Measurements from ENCODE around the gene RALGPS1.

Gene RALGPS1

DNA sequence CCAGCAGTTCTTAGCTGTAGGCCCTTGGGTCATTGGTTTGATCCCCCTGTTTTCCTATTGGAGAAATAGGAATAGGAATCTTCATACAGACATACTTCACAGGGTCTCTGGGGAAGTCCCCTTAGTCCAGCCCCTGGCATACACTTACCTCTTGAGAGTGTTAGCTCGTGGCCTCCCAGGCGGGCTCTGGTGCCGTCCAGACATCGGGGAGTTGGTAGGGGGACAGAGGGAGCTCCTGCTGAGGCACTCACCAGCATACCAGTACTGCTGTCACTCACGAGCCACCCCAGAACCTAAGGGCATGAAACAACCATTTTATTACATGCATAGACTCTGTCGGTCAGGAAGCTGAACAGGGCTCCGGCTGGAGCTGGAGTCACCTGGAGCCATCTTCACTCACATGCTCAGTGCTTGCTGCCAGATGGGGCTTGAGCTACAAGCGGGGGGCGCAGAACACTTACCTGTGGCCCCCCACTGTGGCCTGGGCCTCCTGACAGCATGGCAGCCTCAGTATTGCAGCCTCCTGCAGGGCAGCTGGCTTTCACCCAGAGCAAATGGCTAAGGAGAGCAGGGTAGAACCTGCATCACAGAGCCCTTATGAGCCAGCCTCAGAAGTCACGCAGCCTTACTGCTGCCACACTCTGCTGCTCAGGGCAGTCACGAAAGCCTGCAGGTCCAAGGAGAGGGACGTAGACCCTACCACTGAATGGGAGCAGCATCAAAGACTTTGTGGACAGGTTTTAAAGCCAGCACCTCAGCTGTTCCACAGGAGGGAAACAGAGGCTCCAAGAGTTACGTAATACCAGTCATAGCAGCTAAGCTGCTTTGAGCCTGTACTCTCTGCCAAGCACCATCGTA lies 266.1 kb downstream of the RALGPS1 start:
- Histone ChIP-seq H3K18ac (ENCODE audit: low read length) (no peak overlapping the region), H3K4ac (ENCODE audit: low read depth, low read length) (no peak overlapping the region), H3K14ac (ENCODE audit: low read length) (no peak overlapping the region), H2BK5ac (ENCODE audit: low read depth, low read length, poor library complexity) (no peak overlapping the region), H3K79me1 (ENCODE audit: low read length) (no peaks in the 10 kb centered on the region), H4K12ac (ENCODE audit: low read depth, low read length) (no peak overlapping the region), H2AFZ (ENCODE audit: insufficient read depth, low read length, poor library complexity) (no peak overlapping the region), H3K36me3 (ENCODE audit: control insufficient read depth in 1 of 2, insufficient read depth in 2 of 2, low read length in 2 of 2) (no peaks in the 10 kb centered on the region), H2BK120ac (ENCODE audit: insufficient read depth, low read length, poor library complexity) (no peak overlapping the region), H2BK12ac (ENCODE audit: low read length) (no peak overlapping the region), H3K4me3 (ENCODE audit: low read depth, low read length) (no peak overlapping the region), H3K79me2 (ENCODE audit: control insufficient read depth, insufficient read depth, low read length, poor library complexity) (no peaks in the 10 kb centered on the region), H3K4me1 (ENCODE audit: control insufficient read depth in 1 of 2, insufficient read depth in 2 of 2, low read length in 2 of 2) (peaks cover 2 to 7% of the 10 kb centered on the region in 2 experiments), H4K8ac (ENCODE audit: low read depth, low read length) (no peak overlapping the region), H2AK5ac (ENCODE audit: low read length) (no peak overlapping the region), H3K23ac (ENCODE audit: low read length) (no peak overlapping the region), H3K9ac (ENCODE audit: low read length) (no peak overlapping the region), H3K27ac (ENCODE audit: low read depth, low read length) (no peak overlapping the region), H3K4me2 (ENCODE audit: low read length) (no peak overlapping the region), H4K91ac (ENCODE audit: low read depth, low read length) (no peak overlapping the region), H3K27me3 (ENCODE audit: insufficient read depth, low read length) (no peaks in the 10 kb centered on the region), H3K9me3 (ENCODE audit: insufficient read depth, low read depth, low read length) (no peaks in the 10 kb centered on the region)
- no peak for DNase-seq
- WGBS (ENCODE audit: extremely low coverage, insufficient coverage, insufficient read length) = no CpG with 5 or more reads among the region's 14 CpGs

GRCh38 chr9:127181315-127181580 lies 266.7 kb downstream of the RALGPS1 start:
- Histone ChIP-seq H3K4me2 (ENCODE audit: low read length) (no peak overlapping the region), H3K79me2 (ENCODE audit: control insufficient read depth, insufficient read depth, low read length, poor library complexity) (no peaks in the 10 kb centered on the region), H4K91ac (ENCODE audit: low read depth, low read length) (no peak overlapping the region), H3K4me3 (ENCODE audit: low read depth, low read length) (no peak overlapping the region), H3K18ac (ENCODE audit: low read length) (no peak overlapping the region), H3K23ac (ENCODE audit: low read length) (no peak overlapping the region), H2BK120ac (ENCODE audit: insufficient read depth, low read length, poor library complexity) (no peak overlapping the region), H3K9me3 (ENCODE audit: insufficient read depth, low read depth, low read length) (no peaks in the 10 kb centered on the region), H2BK5ac (ENCODE audit: low read depth, low read length, poor library complexity) (no peak overlapping the region), H4K12ac (ENCODE audit: low read depth, low read length) (no peak overlapping the region), H2BK12ac (ENCODE audit: low read length) (no peak overlapping the region), H4K8ac (ENCODE audit: low read depth, low read length) (no peak overlapping the region), H3K9ac (ENCODE audit: low read length) (no peak overlapping the region), H3K27ac (ENCODE audit: low read depth, low read length) (no peak overlapping the region), H3K14ac (ENCODE audit: low read length) (no peak overlapping the region), H3K4ac (ENCODE audit: low read depth, low read length) (no peak overlapping the region), H3K36me3 (ENCODE audit: control insufficient read depth in 1 of 2, insufficient read depth in 2 of 2, low read length in 2 of 2) (no peaks in the 10 kb centered on the region), H3K79me1 (ENCODE audit: low read length) (no peaks in the 10 kb centered on the region), H3K4me1 (ENCODE audit: control insufficient read depth in 1 of 2, insufficient read depth in 2 of 2, low read length in 2 of 2) (peaks cover 2 to 7% of the 10 kb centered on the region in 2 experiments), H2AK5ac (ENCODE audit: low read length) (no peak overlapping the region), H2AFZ (ENCODE audit: insufficient read depth, low read length, poor library complexity) (no peak overlapping the region), H3K27me3 (ENCODE audit: insufficient read depth, low read length) (no peaks in the 10 kb centered on the region)
- DNase-seq = no peak
- WGBS (ENCODE audit: extremely low coverage, insufficient coverage, insufficient read length) = no CpG with 5 or more reads among the region's 3 CpGs

DNA sequence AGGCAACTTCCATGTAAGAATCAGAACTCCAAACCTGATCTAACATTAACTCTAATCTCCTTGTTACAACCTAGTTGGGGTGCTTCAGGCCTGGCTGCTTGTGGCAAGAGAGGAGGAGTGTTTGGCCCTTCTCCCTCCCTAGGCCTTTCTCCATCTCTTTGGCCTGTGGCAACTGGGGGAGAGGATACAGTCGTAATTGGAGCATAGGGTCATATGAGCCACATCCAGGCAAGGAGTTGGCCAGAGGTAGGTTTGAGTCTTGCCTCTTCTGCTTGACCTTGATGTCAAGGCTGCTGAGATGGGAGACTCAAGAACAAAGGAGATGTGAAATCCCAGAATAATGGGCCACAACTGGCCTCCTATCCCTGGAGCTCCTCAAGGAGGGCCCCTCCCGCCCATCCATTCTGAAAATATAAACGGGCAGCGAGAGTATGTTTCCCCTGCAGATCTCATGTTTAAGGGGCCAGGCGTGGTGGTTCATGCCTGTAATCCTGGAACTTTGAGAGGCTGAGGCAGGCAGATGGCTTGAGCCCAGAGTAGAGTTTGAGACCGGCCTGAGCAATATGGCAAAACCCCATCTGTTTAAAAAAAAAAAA lies 267.1 kb downstream of the RALGPS1 start:
- Histone ChIP-seq H3K23ac (ENCODE audit: low read length) (no peak overlapping the region), H3K4me1 (ENCODE audit: control insufficient read depth in 1 of 2, insufficient read depth in 2 of 2, low read length in 2 of 2) (peaks cover 2 to 7% of the 10 kb centered on the region in 2 experiments), H3K4me3 (ENCODE audit: low read depth, low read length) (no peak overlapping the region), H2BK120ac (ENCODE audit: insufficient read depth, low read length, poor library complexity) (no peak overlapping the region), H3K14ac (ENCODE audit: low read length) (no peak overlapping the region), H3K18ac (ENCODE audit: low read length) (no peak overlapping the region), H3K4ac (ENCODE audit: low read depth, low read length) (no peak overlapping the region), H3K27me3 (ENCODE audit: insufficient read depth, low read length) (no peaks in the 10 kb centered on the region), H2AFZ (ENCODE audit: insufficient read depth, low read length, poor library complexity) (no peak overlapping the region), H3K79me1 (ENCODE audit: low read length) (no peaks in the 10 kb centered on the region), H3K36me3 (ENCODE audit: control insufficient read depth in 1 of 2, insufficient read depth in 2 of 2, low read length in 2 of 2) (no peaks in the 10 kb centered on the region), H4K8ac (ENCODE audit: low read depth, low read length) (no peak overlapping the region), H2BK12ac (ENCODE audit: low read length) (no peak overlapping the region), H2AK5ac (ENCODE audit: low read length) (no peak overlapping the region), H3K4me2 (ENCODE audit: low read length) (no peak overlapping the region), H2BK5ac (ENCODE audit: low read depth, low read length, poor library complexity) (no peak overlapping the region), H4K12ac (ENCODE audit: low read depth, low read length) (no peak overlapping the region), H3K79me2 (ENCODE audit: control insufficient read depth, insufficient read depth, low read length, poor library complexity) (no peaks in the 10 kb centered on the region), H3K27ac (ENCODE audit: low read depth, low read length) (no peak overlapping the region), H3K9ac (ENCODE audit: low read length) (no peak overlapping the region), H4K91ac (ENCODE audit: low read depth, low read length) (no peak overlapping the region), H3K9me3 (ENCODE audit: insufficient read depth, low read depth, low read length) (no peaks in the 10 kb centered on the region)
- WGBS (ENCODE audit: extremely low coverage, insufficient coverage, insufficient read length) = no CpG with 5 or more reads among the region's 6 CpGs
- DNase-seq = no peak

GRCh38 chr9:127182901-127183746 lies 268.5 kb downstream of the RALGPS1 start:
- Histone ChIP-seq H3K4ac (ENCODE audit: low read depth, low read length) (no peak overlapping the region), H3K27ac (ENCODE audit: low read depth, low read length) (no peak overlapping the region), H3K18ac (ENCODE audit: low read length) (no peak overlapping the region), H3K4me1 (ENCODE audit: control insufficient read depth in 1 of 2, insufficient read depth in 2 of 2, low read length in 2 of 2) (peaks cover 5 to 12% of the 10 kb centered on the region in 2 experiments), H3K4me2 (ENCODE audit: low read length) (no peak overlapping the region), H3K14ac (ENCODE audit: low read length) (no peak overlapping the region), H2BK120ac (ENCODE audit: insufficient read depth, low read length, poor library complexity) (no peak overlapping the region), H3K23ac (ENCODE audit: low read length) (no peak overlapping the region), H3K36me3 (ENCODE audit: control insufficient read depth in 1 of 2, insufficient read depth in 2 of 2, low read length in 2 of 2) (no peaks in the 10 kb centered on the region), H3K79me2 (ENCODE audit: control insufficient read depth, insufficient read depth, low read length, poor library complexity) (no peaks in the 10 kb centered on the region), H2AK5ac (ENCODE audit: low read length) (no peak overlapping the region), H2BK12ac (ENCODE audit: low read length) (no peak overlapping the region), H3K9me3 (ENCODE audit: insufficient read depth, low read depth, low read length) (no peaks in the 10 kb centered on the region), H3K27me3 (ENCODE audit: insufficient read depth, low read length) (no peaks in the 10 kb centered on the region), H3K9ac (ENCODE audit: low read length) (no peak overlapping the region), H4K8ac (ENCODE audit: low read depth, low read length) (no peak overlapping the region), H4K12ac (ENCODE audit: low read depth, low read length) (no peak overlapping the region), H3K4me3 (ENCODE audit: low read depth, low read length) (no peak overlapping the region), H2BK5ac (ENCODE audit: low read depth, low read length, poor library complexity) (no peak overlapping the region), H2AFZ (ENCODE audit: insufficient read depth, low read length, poor library complexity) (peak overlapping the region; percentile 1), H4K91ac (ENCODE audit: low read depth, low read length) (no peak overlapping the region), H3K79me1 (ENCODE audit: low read length) (no peaks in the 10 kb centered on the region)
- WGBS (ENCODE audit: extremely low coverage, insufficient coverage, insufficient read length) = no CpG with 5 or more reads among the region's 14 CpGs
- no peak for DNase-seq
